Activated CD8-positive, alpha-beta T cell treated with anti-CD3 and anti-CD28 coated beads for 36 hours (primary cell): ENCODE data around the gene LPCAT1. TPM values are rescaled to one million over a fixed set of nuclear protein-coding genes. Genes with fewer than 3 reads are reported as not detected.

Experiments
- ATAC-seq: fragments of 200-7000 bp; cut with Tn5 transposase; one replicate; pipeline ENCODE4 v1.10.0; 2021; ENCODE audit warnings: mild to moderate bottlenecking, moderate library complexity
- CTCF ChIA-PET: fragments of 350-600 bp; sonication (Branson Sonifier 250); formaldehyde crosslinking; loops from one replicate; lab custom pipeline; 2021; ENCODE audit warnings: antibody characterized with exemption; lab: Charles Lee
- POLR2A ChIA-PET: fragments of 350-600 bp; sonication (Branson Sonifier 250); formaldehyde crosslinking; loops from one replicate; lab custom pipeline; 2021; ENCODE audit warnings: antibody characterized with exemption; lab: Charles Lee
- DNase-seq: peaks from one replicate; pipeline ENCODE4 v3.0.0-alpha.2; 2020
- H3K27ac Mint-ChIP-seq: one replicate; pipeline ENCODE4 v1.8.0; 2021; ENCODE audit warnings: mild to moderate bottlenecking, mixed read lengths
- H3K27me3 Mint-ChIP-seq: one replicate; pipeline ENCODE4 v1.8.0; 2021; ENCODE audit warnings: mixed read lengths
- H3K36me3 Mint-ChIP-seq: one replicate; pipeline ENCODE4 v1.8.0; 2021; ENCODE audit warnings: low read depth, mixed read lengths
- H3K4me1 Mint-ChIP-seq: one replicate; pipeline ENCODE4 v1.8.0; 2021; ENCODE audit warnings: low read depth, mixed read lengths
- H3K4me3 Mint-ChIP-seq: one replicate; pipeline ENCODE4 v1.8.0; 2021; ENCODE audit warnings: mild to moderate bottlenecking, moderate library complexity, mixed read lengths
- H3K9me3 Mint-ChIP-seq: one replicate; pipeline ENCODE4 v1.8.0; 2021; ENCODE audit warnings: mixed read lengths
- intact Hi-C: fragments of 100-400 bp; cut with micrococcal nuclease; formaldehyde crosslinking; loops from one replicate; pipeline ENCODE4 v1.10.0; 2022
- total RNA-seq, 2 experiments: library from RNA; stranded (reverse); gene quantifications; one replicate each; pipeline ENCODE4 v1.2.3, GENCODE V29; 2021
- TF ChIP-seq, protein P1 (sequence below): fragments of 200-600 bp; IDR thresholded peaks from one replicate; pipeline ENCODE4 v1.8.0; 2022; ENCODE audit warnings: antibody characterized with exemption, mild to moderate bottlenecking

Gene LPCAT1
- total RNA-seq, 2 experiments from 2014 or later, result 37.2 to 43.6 TPM

DNA sequence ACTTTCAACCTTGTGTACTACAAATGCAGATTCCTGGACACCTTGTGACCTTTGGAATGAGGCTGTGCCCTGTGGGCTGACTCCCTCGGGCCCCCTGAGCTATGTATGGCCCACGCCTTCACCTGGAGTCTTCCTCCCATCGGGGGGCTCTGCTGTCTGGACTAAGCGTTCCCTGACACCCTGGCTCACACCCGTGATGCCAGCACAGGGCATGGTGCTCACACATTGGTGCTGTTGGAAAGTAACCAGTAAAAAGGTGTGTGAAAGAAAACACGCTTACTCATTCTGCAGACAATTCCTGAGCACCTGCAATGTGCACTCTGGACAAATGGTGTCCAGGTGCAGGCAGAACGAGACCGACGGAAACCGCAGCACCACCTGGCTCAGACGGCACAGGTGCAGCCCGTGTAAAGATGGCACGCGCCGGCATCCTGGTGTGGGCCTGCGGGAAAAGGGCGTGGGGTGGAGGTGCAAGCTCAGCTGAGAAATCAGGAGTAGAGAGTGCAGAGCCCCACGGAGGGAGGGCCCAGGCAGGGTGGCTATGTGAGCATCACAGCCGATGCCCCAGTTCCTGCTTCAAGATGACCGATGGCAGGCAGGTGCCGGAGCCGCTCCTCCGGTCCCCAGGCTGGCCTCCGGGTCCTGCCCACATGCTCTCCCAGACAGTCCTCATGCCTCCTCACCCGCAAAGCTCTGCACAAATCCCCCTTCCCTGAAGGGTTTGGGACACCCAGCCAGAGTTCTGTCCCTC is 11.0 kb downstream of the LPCAT1 start:
- ChIA-PET CTCF (interaction anchor here (1.2 kb wide), 1 partner anchor 22 kb away, joined by 3 read pairs; no protein-coding TSS in a partner anchor), POLR2A (no interaction called here)
- TF ChIP-seq, protein P1, sequence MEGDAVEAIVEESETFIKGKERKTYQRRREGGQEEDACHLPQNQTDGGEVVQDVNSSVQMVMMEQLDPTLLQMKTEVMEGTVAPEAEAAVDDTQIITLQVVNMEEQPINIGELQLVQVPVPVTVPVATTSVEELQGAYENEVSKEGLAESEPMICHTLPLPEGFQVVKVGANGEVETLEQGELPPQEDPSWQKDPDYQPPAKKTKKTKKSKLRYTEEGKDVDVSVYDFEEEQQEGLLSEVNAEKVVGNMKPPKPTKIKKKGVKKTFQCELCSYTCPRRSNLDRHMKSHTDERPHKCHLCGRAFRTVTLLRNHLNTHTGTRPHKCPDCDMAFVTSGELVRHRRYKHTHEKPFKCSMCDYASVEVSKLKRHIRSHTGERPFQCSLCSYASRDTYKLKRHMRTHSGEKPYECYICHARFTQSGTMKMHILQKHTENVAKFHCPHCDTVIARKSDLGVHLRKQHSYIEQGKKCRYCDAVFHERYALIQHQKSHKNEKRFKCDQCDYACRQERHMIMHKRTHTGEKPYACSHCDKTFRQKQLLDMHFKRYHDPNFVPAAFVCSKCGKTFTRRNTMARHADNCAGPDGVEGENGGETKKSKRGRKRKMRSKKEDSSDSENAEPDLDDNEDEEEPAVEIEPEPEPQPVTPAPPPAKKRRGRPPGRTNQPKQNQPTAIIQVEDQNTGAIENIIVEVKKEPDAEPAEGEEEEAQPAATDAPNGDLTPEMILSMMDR, result no peak
- Mint-ChIP-seq H3K4me1 (peaks cover 22% of the 10 kb centered on the region), H3K9me3 (no peaks in the 10 kb centered on the region), H3K4me3 (no peak overlapping the region), H3K27ac (no peak overlapping the region), H3K36me3 (peaks cover 11% of the 10 kb centered on the region), H3K27me3 (no peaks in the 10 kb centered on the region)
- ATAC-seq (no peak), DNase-seq (no peak)
- intact Hi-C loops, result no loop called here

DNA sequence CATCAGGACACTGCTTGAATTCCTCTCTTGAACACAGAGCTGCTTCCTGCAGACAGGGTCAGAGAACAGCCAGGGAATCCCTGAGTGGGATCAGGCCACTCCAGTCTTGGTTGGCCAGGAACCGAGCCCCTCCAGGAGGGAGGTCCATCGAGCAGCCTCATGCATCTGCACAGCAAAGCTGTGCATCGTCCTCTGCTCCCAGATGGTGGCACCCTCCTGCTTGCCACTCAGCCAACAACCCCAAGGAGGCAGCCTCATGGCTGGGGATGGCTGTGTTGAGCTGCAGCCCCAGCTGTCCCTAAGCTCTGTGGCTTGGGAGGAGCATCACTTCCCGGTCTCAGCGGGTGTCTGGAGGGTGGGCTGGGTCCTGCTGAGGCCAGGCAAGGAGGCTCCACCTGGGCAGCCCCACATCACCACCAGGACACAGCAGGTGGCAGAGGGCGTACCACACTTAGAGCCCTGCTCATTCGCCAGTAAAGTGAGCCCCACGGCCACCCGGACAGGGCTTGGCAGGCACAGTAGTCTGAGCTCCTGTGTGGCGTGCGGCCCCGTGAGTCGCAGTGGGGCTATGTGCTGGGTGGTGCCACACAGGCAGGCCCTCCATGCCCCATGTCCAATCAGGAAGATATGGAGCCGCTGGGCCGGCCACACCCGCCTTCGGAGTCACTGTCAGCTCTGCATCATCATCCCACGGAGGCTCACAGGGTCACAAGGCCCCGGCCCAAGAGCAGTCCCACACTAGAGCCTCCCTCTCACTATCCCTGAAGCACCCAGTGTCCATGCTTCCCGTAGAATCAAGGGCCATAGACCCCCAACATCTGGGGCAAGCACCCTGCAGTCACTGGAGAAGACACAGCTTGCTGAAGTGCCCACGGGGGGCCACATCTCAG is 11.9 kb downstream of the LPCAT1 start:
- peaks cover 19% of the 10 kb centered on the region for H3K4me1 Mint-ChIP-seq

DNA sequence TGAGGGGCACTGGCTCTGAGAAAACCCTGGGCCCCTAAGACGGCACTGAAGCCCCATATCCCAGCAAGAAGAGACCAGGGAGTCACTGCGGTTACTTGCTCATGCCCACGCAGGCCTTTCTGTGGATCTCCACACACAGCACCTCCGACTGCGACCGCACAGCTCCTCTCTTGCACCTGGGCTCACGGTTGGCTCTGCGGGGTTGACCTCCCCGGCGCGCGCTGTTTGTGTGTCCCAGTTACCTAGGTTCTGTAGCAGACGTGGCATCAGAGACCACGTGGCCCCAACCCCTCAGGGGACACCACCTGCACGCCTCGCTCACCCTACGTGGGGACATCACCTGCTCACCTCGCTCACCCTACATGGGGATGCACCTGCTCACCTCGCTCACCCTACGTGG is 12.7 kb downstream of the LPCAT1 start:
- DNase-seq, result no peak
- intact Hi-C loops, result no loop called here
- ChIA-PET POLR2A (no interaction called here), CTCF (no interaction called here)
- ATAC-seq, result no peak
- no peak overlapping the region for H3K27ac Mint-ChIP-seq
- H3K4me1 Mint-ChIP-seq, result peaks cover 13% of the 10 kb centered on the region
- no peak overlapping the region for H3K4me3 Mint-ChIP-seq
- H3K36me3 Mint-ChIP-seq, result peaks cover 8% of the 10 kb centered on the region
- H3K27me3 Mint-ChIP-seq, result no peaks in the 10 kb centered on the region
- no peaks in the 10 kb centered on the region for H3K9me3 Mint-ChIP-seq
- TF ChIP-seq, protein P1, result no peak

More for the DNA sequence above, 11.9 kb downstream of the LPCAT1 start:
- no peak overlapping the region for H3K27ac Mint-ChIP-seq
- intact Hi-C loops, result no loop called here
- TF ChIP-seq, protein P1, result no peak
- DNase-seq (no peak), ATAC-seq (no peak)
- no peak overlapping the region for H3K4me3 Mint-ChIP-seq
- no peaks in the 10 kb centered on the region for H3K27me3 Mint-ChIP-seq
- H3K9me3 Mint-ChIP-seq, result no peaks in the 10 kb centered on the region
- peaks cover 11% of the 10 kb centered on the region for H3K36me3 Mint-ChIP-seq
- POLR2A ChIA-PET, result interaction anchor here (0.7 kb wide), 1 partner anchor 20 kb away, joined by 3 read pairs; no protein-coding TSS in a partner anchor
- CTCF ChIA-PET, result no interaction called here

DNA sequence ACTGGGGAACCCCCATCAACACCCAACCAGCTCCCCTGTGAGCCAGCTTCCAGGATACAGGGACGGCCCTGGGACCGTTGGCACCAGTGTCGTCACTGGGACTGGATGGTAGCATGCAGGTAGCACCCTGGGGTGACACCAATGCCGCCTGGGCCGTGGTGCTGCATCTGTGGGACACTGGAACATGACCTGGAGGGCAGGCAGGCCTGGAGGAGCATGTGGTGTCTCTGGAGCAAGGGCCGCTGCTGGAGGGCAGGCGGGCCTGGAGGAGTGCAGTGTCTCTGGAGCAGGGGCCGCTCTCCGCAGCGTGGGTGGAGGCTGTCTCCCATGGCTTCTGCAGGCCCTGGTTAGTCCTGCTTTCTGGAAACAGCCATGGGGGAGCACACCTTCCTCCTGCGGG is 13.1 kb downstream of the LPCAT1 start:
- ChIA-PET CTCF (no interaction called here), POLR2A (no interaction called here)
- Mint-ChIP-seq H3K4me3 (no peak overlapping the region), H3K4me1 (peaks cover 11% of the 10 kb centered on the region), H3K9me3 (no peaks in the 10 kb centered on the region), H3K27me3 (no peaks in the 10 kb centered on the region), H3K27ac (no peak overlapping the region), H3K36me3 (peaks cover 7% of the 10 kb centered on the region)
- intact Hi-C loops, result no loop called here
- DNase-seq (no peak), ATAC-seq (no peak)
- TF ChIP-seq, protein P1, result no peak
